Cardiac muscle cell (in vitro differentiated cells and primary cell): ENCODE data around the gene OR2F1. TPM values are rescaled to one million over a fixed set of nuclear protein-coding genes. Genes with fewer than 3 reads are reported as not detected.

Experiments used
- DNase-seq, 2 donors: peaks; one replicate each; pipeline versions ENCODE4 v3.0.0 to v3.0.0-alpha.2; 2010 to 2017; ENCODE audit warnings: low read depth in 1 of 2, low spot score in 1 of 2
- H3K27ac ChIP-seq: fragments of 200-600 bp; sonication (generic); 2 replicates; pipeline ENCODE4 v1.5.1; 2016
- H3K27me3 ChIP-seq: fragments of 200-600 bp; sonication (generic); 2 replicates; pipeline ENCODE4 v1.6.0; 2016; ENCODE audit warnings: control low read depth
- H3K36me3 ChIP-seq: fragments of 200-600 bp; sonication (generic); 2 replicates; pipeline ENCODE4 v1.5.1; 2016; ENCODE audit warnings: control low read depth
- H3K4me1 ChIP-seq: fragments of 200-600 bp; sonication (generic); 2 replicates; pipeline ENCODE4 v1.8.1; 2017; ENCODE audit warnings: low read depth, mild to moderate bottlenecking, mixed run types
- H3K4me3 ChIP-seq: fragments of 200-600 bp; sonication (generic); 2 replicates; pipeline ENCODE4 v1.5.1; 2016; ENCODE audit warnings: mild to moderate bottlenecking
- H3K9me3 ChIP-seq: fragments of 200-600 bp; sonication (generic); 2 replicates; pipeline ENCODE4 v1.5.1; 2017; ENCODE audit warnings: low read depth, mild to moderate bottlenecking, control low read depth
- CTCF ChIP-seq: IDR thresholded peaks from 2 replicates; pipeline ENCODE4 v1.5.1; 2012; ENCODE audit warnings: low read depth, mild to moderate bottlenecking, low read length
- polyA plus RNA-seq: library from polyadenylated mRNA; unstranded; fragments of >200 nt; fragmentation: Nextera tagmentation; extraction: Ambion mirVana; gene quantifications from 2 replicates; pipeline ENCODE4 v1.2.1, GENCODE V29; 2016
- total RNA-seq: library from RNA; depleted of rRNA; stranded (reverse); fragments of >200 nt; gene quantifications from 2 replicates; pipeline ENCODE4 v1.2.3, GENCODE V29; 2016

Gene OR2F1
- total and polyA plus RNA-seq, 2 experiments from 2014 or later, result not detected

GRCh38 chr7:144011458-144012230 lies 57.0 kb downstream of the OR2F1 start:
- no peaks in the 10 kb centered on the region for H3K27me3 ChIP-seq
- H3K4me1 ChIP-seq, result no peaks in the 10 kb centered on the region
- H3K36me3 ChIP-seq, result no peaks in the 10 kb centered on the region
- H3K9me3 ChIP-seq, result no peaks in the 10 kb centered on the region
- TF ChIP-seq CTCF, result no peak
- no peak overlapping the region for H3K4me3 ChIP-seq
- DNase-seq, result no peak
- no peak overlapping the region for H3K27ac ChIP-seq

Other genes with a start within 250 kb of the OR2F1 start
- gene CTAGE6, start 197.1 kb upstream of the OR2F1 start, total RNA-seq, result not detected in 2 replicates
- gene CTAGE6, start 197.1 kb upstream of the OR2F1 start, polyA plus RNA-seq, result not detected in 2 replicates
- gene TCAF1, start 52.7 kb upstream of the OR2F1 start, total RNA-seq, result 82.3 and 82.7 TPM in 2 replicates
- gene TCAF1, start 52.7 kb upstream of the OR2F1 start, polyA plus RNA-seq, result 58.6 and 65.8 TPM in 2 replicates
- gene OR2F2, start 19.6 kb upstream of the OR2F1 start, total RNA-seq, result not detected in 2 replicates
- not detected in 2 replicates for gene OR2F2, start 19.6 kb upstream of the OR2F1 start, polyA plus RNA-seq
- gene OR6B1, start 45.5 kb downstream of the OR2F1 start, total RNA-seq, result not detected in 2 replicates
- gene OR6B1, start 45.5 kb downstream of the OR2F1 start, polyA plus RNA-seq, result not detected in 2 replicates
- gene OR2A5, start 94.1 kb downstream of the OR2F1 start, total RNA-seq, result not detected in 2 replicates
- gene OR2A5, start 94.1 kb downstream of the OR2F1 start, polyA plus RNA-seq, result not detected in 2 replicates
- not detected in 2 replicates for gene OR2A25, start 115.0 kb downstream of the OR2F1 start, total RNA-seq
- not detected in 2 replicates for gene OR2A25, start 115.0 kb downstream of the OR2F1 start, polyA plus RNA-seq
- gene OR2A12, start 131.4 kb downstream of the OR2F1 start, total RNA-seq, result not detected in 2 replicates
- not detected in 2 replicates for gene OR2A12, start 131.4 kb downstream of the OR2F1 start, polyA plus RNA-seq
- gene OR2A2, start 154.7 kb downstream of the OR2F1 start, total RNA-seq, result not detected in 2 replicates
- not detected in 2 replicates for gene OR2A2, start 154.7 kb downstream of the OR2F1 start, polyA plus RNA-seq
- gene OR2A14, start 168.3 kb downstream of the OR2F1 start, total RNA-seq, result not detected in 2 replicates
- gene OR2A14, start 168.3 kb downstream of the OR2F1 start, polyA plus RNA-seq, result not detected in 2 replicates
- not detected in 2 replicates for gene CTAGE4, start 228.6 kb downstream of the OR2F1 start, total RNA-seq
- 0.21 TPM in 1 of 2 replicates, not detected in the other for gene CTAGE4, start 228.6 kb downstream of the OR2F1 start, polyA plus RNA-seq
- gene ARHGEF35, start 241.0 kb downstream of the OR2F1 start, total RNA-seq, result 0.35 and 1.7 TPM in 2 replicates
- 0.93 and 1.8 TPM in 2 replicates for gene ARHGEF35, start 241.0 kb downstream of the OR2F1 start, polyA plus RNA-seq